Neutrophil (primary cell): ENCODE measurements around the gene RASGRF1.

Source experiments
- H3K27ac ChIP-seq: fragments of 200-600 bp; sonication (generic); 2 replicates; pipeline ENCODE4 v1.5.1; 2016; ENCODE audit warnings: mild to moderate bottlenecking, moderate library complexity
- H3K27me3 ChIP-seq: fragments of 200-600 bp; sonication (generic); 2 replicates; pipeline ENCODE4 v1.6.0; 2016; ENCODE audit warnings: mild to moderate bottlenecking
- H3K36me3 ChIP-seq: fragments of 200-600 bp; sonication (generic); 2 replicates; pipeline ENCODE4 v1.5.1; 2017
- H3K4me1 ChIP-seq, 2 experiments: fragments of 200-600 bp in 1 of 2; sonication (generic) in 1 of 2; 1 replicate in 1 of 2; 2 replicates in 1 of 2; pipeline versions ENCODE4 v1.5.1 to v1.6.1; 2013 to 2016; ENCODE audit warnings: low read depth in 1 of 2, low read length in 1 of 2, mild to moderate bottlenecking in 1 of 2, moderate library complexity in 1 of 2; ENCODE audit not compliant: control insufficient read depth in 1 of 2, insufficient read depth in 1 of 2
- H3K4me3 ChIP-seq, 2 experiments: fragments of 200-600 bp in 1 of 2; sonication (generic) in 1 of 2; 1 replicate in 1 of 2; 2 replicates in 1 of 2; pipeline ENCODE4 v1.5.1; 2013 to 2016; ENCODE audit warnings: low read depth in 1 of 2, low read length in 1 of 2, mild to moderate bottlenecking in 1 of 2, moderate library complexity in 1 of 2
- H3K9me3 ChIP-seq: fragments of 200-600 bp; sonication (generic); 2 replicates; pipeline ENCODE4 v1.5.1; 2016
- TF ChIP-seq, protein P1 (sequence below): fragments of 200-600 bp; sonication (generic); IDR thresholded peaks from 2 replicates; pipeline ENCODE4 v1.5.1; 2016; ENCODE audit warnings: antibody characterized with exemption

The RASGRF1 gene

GRCh38 chr15:79016527-79017170 is 73.9 kb downstream of the RASGRF1 start:
- Histone ChIP-seq H3K4me3 (no peak overlapping the region), H3K27ac (no peak overlapping the region), H3K9me3 (no peaks in the 10 kb centered on the region), H3K36me3 (no peaks in the 10 kb centered on the region), H3K27me3 (no peaks in the 10 kb centered on the region), H3K4me1 (no peaks in the 10 kb centered on the region)
- TF ChIP-seq, protein P1, sequence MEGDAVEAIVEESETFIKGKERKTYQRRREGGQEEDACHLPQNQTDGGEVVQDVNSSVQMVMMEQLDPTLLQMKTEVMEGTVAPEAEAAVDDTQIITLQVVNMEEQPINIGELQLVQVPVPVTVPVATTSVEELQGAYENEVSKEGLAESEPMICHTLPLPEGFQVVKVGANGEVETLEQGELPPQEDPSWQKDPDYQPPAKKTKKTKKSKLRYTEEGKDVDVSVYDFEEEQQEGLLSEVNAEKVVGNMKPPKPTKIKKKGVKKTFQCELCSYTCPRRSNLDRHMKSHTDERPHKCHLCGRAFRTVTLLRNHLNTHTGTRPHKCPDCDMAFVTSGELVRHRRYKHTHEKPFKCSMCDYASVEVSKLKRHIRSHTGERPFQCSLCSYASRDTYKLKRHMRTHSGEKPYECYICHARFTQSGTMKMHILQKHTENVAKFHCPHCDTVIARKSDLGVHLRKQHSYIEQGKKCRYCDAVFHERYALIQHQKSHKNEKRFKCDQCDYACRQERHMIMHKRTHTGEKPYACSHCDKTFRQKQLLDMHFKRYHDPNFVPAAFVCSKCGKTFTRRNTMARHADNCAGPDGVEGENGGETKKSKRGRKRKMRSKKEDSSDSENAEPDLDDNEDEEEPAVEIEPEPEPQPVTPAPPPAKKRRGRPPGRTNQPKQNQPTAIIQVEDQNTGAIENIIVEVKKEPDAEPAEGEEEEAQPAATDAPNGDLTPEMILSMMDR, result no peak

DNA sequence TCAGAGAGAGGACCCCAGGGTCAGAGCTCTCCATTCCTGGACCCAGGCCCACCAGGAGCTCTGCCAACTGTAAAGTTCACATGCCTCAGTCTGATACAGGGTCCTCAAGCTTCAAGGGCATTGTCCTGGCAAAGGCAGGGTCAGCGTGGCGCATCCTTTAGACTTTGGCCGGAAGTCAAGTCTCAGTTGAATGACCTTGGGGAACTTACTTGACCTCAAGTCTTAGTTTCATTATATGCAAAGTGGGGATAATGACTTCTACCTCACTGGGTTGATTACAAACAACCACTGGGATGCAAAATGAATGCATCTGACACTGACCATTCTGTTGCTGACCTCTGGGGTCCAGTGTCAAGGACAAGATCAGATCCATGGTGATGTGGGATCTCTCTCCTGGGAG is 75.2 kb downstream of the RASGRF1 start:
- Histone ChIP-seq H3K27me3 (no peaks in the 10 kb centered on the region), H3K4me1 (no peaks in the 10 kb centered on the region), H3K9me3 (no peaks in the 10 kb centered on the region), H3K27ac (no peak overlapping the region), H3K36me3 (no peaks in the 10 kb centered on the region), H3K4me3 (no peak overlapping the region)
- TF ChIP-seq, protein P1, result no peak

- Histone ChIP-seq H3K4me1 (no peaks in the 10 kb centered on the region), H3K27me3 (no peaks in the 10 kb centered on the region), H3K4me3 (no peak overlapping the region), H3K9me3 (no peaks in the 10 kb centered on the region), H3K36me3 (no peaks in the 10 kb centered on the region), H3K27ac (no peak overlapping the region)
- TF ChIP-seq, protein P1, result no peak
Observed at GRCh38 chr15:79010278-79010677, 80.3 kb downstream of the RASGRF1 start.

DNA sequence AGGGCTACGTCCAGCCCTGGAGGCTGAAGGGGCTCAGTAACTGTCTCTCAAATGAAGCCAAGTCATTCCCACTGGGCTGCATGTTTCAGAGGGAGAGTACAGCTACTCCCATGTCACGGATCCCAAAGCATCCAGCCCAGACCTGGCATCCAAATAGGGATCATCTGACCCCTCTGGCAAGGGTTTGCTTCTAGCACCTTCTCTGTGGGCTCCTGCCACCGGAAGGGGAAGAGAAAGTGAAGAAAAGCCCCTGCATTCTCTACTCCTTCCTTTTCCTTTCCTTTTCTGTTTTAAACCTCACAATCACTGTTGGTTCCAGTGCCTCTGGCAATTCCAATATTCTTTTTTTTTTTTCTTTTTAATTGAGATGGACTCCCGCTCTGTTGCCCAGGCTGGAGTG is 81.2 kb downstream of the RASGRF1 start:
- Histone ChIP-seq H3K36me3 (no peaks in the 10 kb centered on the region), H3K9me3 (no peaks in the 10 kb centered on the region), H3K27ac (no peak overlapping the region), H3K4me3 (no peak overlapping the region), H3K27me3 (no peaks in the 10 kb centered on the region), H3K4me1 (peaks cover 0 to 2% of the 10 kb centered on the region in 2 experiments)
- TF ChIP-seq, protein P1, result no peak

DNA sequence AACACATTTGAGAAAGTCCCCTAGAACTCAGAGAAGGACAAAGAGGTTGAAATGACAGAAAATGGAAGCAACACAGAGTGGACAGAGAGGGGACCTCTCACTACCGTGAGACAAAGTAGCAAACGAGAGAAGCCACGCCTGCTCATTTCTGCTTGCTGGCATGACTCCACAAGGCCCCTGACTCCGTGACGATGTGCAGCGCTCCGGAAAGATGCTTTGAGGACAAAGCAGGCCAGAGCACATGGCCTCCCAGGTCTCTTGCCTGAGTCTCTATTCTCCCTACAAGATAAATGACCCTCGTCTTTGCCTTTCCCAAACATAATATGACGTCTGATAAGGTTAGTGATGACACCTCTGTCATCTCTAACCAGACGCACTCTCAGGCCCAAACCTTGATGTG is 81.9 kb downstream of the RASGRF1 start:
- TF ChIP-seq, protein P1, result no peak
- Histone ChIP-seq H3K27me3 (no peaks in the 10 kb centered on the region), H3K4me3 (no peak overlapping the region), H3K4me1 (peaks cover 0 to 4% of the 10 kb centered on the region in 2 experiments), H3K36me3 (no peaks in the 10 kb centered on the region), H3K27ac (no peak overlapping the region), H3K9me3 (no peaks in the 10 kb centered on the region)

GRCh38 chr15:79007066-79007465 is 83.5 kb downstream of the RASGRF1 start:
- Histone ChIP-seq H3K36me3 (no peaks in the 10 kb centered on the region), H3K27me3 (no peaks in the 10 kb centered on the region), H3K27ac (no peak overlapping the region), H3K4me3 (no peak overlapping the region), H3K4me1 (peaks cover 0 to 4% of the 10 kb centered on the region in 2 experiments), H3K9me3 (no peaks in the 10 kb centered on the region)
- TF ChIP-seq, protein P1, result no peak
